ENCODE data around the gene ABCD2.
"Not testable (repeated sequence)": the region's sequence is repeated elsewhere in the genome, so short reads cannot be mapped to it uniquely, and the experiment has no call there.

Gene ABCD2

DNA sequence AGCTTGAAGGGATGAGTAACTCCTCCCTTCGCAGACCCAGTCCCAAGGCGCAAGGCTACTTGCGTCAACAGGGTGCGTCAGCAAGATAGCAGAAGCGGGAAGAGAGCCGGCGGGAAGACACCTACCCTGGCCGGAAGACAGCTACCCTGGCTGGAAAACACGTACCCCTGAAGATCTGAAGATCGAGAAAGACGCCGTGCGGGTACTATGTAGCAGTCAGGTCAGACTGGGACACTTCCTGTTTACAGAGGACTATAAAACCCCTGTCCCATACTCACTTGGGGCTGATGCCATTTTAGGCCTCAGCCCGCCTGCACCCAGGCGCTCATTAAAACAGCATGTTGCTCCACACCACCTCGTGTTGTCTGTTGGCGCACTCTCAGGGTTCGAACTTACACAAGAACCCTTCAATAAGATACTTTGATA is 80.9 kb downstream of the ABCD2 start:
- DNase-seq (ENCODE audit: low spot score), result no peak

- no peak for DNase-seq (ENCODE audit: low spot score)
Observed at GRCh38 chr12:39533951-39534350, 85.7 kb downstream of the ABCD2 start.

GRCh38 chr12:39532448-39532847 is 87.2 kb downstream of the ABCD2 start:
- no peak for DNase-seq (ENCODE audit: low spot score)

DNA sequence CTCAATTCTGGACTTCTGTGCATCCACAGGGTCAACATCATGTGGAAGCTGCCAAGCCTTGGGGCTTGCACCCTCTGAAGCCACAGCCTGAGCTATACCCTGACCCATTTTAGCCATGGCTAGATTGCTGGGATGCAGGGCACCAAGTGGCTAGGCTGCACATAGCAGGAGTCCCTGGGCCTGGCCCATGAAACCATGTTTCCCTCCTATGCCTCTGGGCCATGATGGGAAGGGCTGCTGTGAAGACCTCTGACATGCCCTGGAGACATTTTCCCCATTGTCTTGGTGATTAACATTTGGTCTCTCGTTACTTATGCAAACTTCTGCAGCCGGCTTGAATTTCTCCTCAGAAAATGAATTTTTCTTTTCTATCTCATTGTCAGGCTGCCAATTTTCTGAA is 92.6 kb downstream of the ABCD2 start:
- DNase-seq (ENCODE audit: low spot score), result no peak

GRCh38 chr12:39522167-39522566 is 97.4 kb downstream of the ABCD2 start:
- DNase-seq (ENCODE audit: low spot score), result not testable (repeated sequence)

GRCh38 chr12:39510001-39510400 is 109.6 kb downstream of the ABCD2 start:
- DNase-seq (ENCODE audit: low spot score), result no peak

GRCh38 chr12:39505554-39505953 is 114.0 kb downstream of the ABCD2 start:
- DNase-seq (ENCODE audit: low spot score), result no peak

DNA sequence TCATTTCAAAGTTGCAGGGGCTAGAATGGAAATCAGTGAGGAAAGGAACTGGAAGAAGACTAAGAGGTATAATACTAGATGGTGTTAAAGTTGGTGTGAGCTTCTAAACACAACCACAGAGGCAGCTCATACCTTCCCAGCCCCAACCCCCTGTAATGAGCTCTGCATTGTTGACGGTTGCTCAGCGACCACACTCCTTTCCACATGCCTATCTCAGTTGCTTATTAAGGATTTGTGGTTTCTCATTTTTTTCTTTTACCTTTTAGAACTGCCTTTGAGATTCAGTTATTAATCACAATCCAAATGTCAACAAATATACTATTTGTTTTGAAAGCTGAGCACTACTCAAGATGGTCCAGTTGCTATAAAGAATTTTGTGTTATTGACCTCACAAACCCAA is 114.6 kb downstream of the ABCD2 start:
- no peak for DNase-seq (ENCODE audit: low spot score)

DNA sequence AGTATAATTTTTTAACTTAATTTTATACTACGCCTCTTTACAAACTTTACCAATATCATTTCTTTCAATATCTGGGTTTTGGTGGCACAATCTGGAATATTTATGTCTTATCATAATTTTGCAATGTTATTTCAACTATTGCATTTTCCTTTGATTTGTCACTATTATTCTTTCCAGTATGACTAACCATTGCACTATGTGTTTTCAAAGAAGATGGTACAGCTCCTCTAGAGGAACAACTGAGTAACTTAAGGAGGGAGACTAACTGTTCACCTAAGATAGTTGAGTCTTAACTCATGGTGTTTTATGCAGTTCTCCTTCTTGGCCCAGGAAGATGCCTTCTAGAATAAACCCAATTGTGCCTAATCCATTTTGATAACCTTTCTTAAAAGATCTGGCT is 116.2 kb downstream of the ABCD2 start:
- DNase-seq (ENCODE audit: low spot score), result no peak

DNA sequence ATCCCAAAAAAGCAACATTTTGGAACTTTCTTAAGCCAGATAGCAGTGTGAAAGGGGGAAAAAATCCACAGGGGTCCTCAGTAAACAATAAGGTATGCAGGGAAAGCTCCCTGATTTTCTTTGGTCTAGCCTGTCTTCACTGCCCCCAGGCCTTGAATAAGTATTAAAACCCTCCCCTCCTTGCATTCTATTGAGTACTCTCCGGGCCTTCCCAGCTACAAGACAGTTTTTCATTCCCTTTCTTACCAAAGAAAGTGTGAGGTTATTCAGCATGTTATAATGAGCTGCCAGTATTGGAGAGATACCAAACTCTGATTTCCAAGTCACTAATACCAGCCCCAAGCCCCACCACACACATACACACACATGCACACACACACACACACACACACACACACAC is 116.9 kb downstream of the ABCD2 start:
- DNase-seq (ENCODE audit: low spot score), result no peak
